PC-9 (cell line): Measurements from ENCODE around the gene FASTK. TPM values are rescaled to one million over a fixed set of nuclear protein-coding genes. Genes with fewer than 3 reads are reported as not detected.

Experiments used
- BruUV-seq: library from RNA; stranded (reverse); fragments of 400-500 nt; replicated peaks from 2 replicates; lab custom pipeline; 2021; lab: Mats Ljungman, UMichigan
- CTCF ChIA-PET: fragments of 300-600 bp; sonication (Branson Sonifier 250); formaldehyde crosslinking; loops from one replicate; lab custom pipeline; 2022; ENCODE audit warnings: antibody characterized with exemption; lab: Charles Lee
- POLR2A ChIA-PET: fragments of 300-600 bp; sonication (Branson Sonifier 250); formaldehyde crosslinking; loops from one replicate; lab custom pipeline; 2022; ENCODE audit warnings: antibody characterized with exemption; ENCODE audit not compliant: unreplicated experiment; lab: Charles Lee
- DNase-seq, 2 experiments: peaks; one replicate each; pipeline versions ENCODE4 v3.0.0 to v3.0.0-alpha.2; 2015 to 2022; ENCODE audit warnings: mixed read lengths in 1 of 2
- H2AFZ ChIP-seq: fragments of 200-600 bp; sonication (generic); 2 replicates; pipeline ENCODE4 v1.8.1; 2017; ENCODE audit warnings: antibody characterized with exemption
- H3F3A ChIP-seq: fragments of 200-600 bp; sonication (generic); 2 replicates; pipeline ENCODE4 v1.8.1; 2017; ENCODE audit warnings: antibody characterized with exemption, mild to moderate bottlenecking, low read depth; ENCODE audit not compliant: insufficient read depth
- H3K27ac ChIP-seq: fragments of 200-600 bp; sonication (generic); 2 replicates; pipeline ENCODE4 v1.6.1; 2016; ENCODE audit warnings: mixed run types
- H3K27me3 ChIP-seq: fragments of 200-600 bp; sonication (generic); 2 replicates; pipeline ENCODE4 v1.6.1; 2016; ENCODE audit warnings: low read depth, mixed run types; ENCODE audit not compliant: insufficient read depth
- H3K36me3 ChIP-seq: fragments of 200-600 bp; sonication (generic); 2 replicates; pipeline ENCODE4 v1.6.1; 2016; ENCODE audit warnings: low read depth, mixed run types
- H3K4me1 ChIP-seq: fragments of 200-600 bp; sonication (generic); replicated peaks from 2 replicates; pipeline ENCODE4 v1.6.1; 2016; ENCODE audit warnings: mixed run types; ENCODE audit not compliant: insufficient read depth
- H3K4me2 ChIP-seq: fragments of 200-600 bp; sonication (generic); 2 replicates; pipeline ENCODE4 v1.6.1; 2017; ENCODE audit warnings: mixed run types
- H3K4me3 ChIP-seq: fragments of 200-600 bp; sonication (generic); 2 replicates; pipeline ENCODE4 v1.6.1; 2016; ENCODE audit warnings: mixed run types
- H3K79me2 ChIP-seq: fragments of 200-600 bp; sonication (generic); 2 replicates; pipeline ENCODE4 v1.6.1; 2017; ENCODE audit warnings: low read depth, mixed run types
- H3K9me2 ChIP-seq: fragments of 200-600 bp; sonication (generic); 2 replicates; pipeline ENCODE4 v1.8.1; 2017; ENCODE audit warnings: mild to moderate bottlenecking; ENCODE audit not compliant: insufficient read depth
- H3K9me3 ChIP-seq: fragments of 200-600 bp; sonication (generic); 2 replicates; pipeline ENCODE4 v1.8.1; 2016; ENCODE audit warnings: low read depth; ENCODE audit not compliant: insufficient read depth
- H4K20me1 ChIP-seq: fragments of 200-600 bp; sonication (generic); 2 replicates; pipeline ENCODE4 v1.8.1; 2017; ENCODE audit not compliant: insufficient read depth
- CTCF ChIP-seq: fragments of 200-600 bp; sonication (generic); conservative IDR thresholded peaks from 2 replicates; pipeline ENCODE4 v1.6.1; 2017; ENCODE audit warnings: mixed run types, antibody characterized with exemption, mild to moderate bottlenecking, moderate library complexity
- EZH2 ChIP-seq: fragments of 200-600 bp; sonication (generic); IDR thresholded peaks from 2 replicates; pipeline ENCODE4 v1.8.0; 2017; ENCODE audit warnings: antibody characterized with exemption, low read depth
- intact Hi-C: fragments of 100-400 bp; cut with micrococcal nuclease; formaldehyde crosslinking; loops from one replicate; pipeline ENCODE4 v1.10.0; 2022; ENCODE audit not compliant: unreplicated experiment
- total RNA-seq: library from RNA; stranded (reverse); gene quantifications from 2 replicates; pipeline ENCODE4 v1.2.3, GENCODE V29; 2021

FASTK gene
- total RNA-seq, 1 experiment from 2014 or later = 104 TPM

GRCh38 chr7:151089893-151090730 is 9.5 kb upstream of the FASTK start:
- Histone ChIP-seq H2AFZ (no peak overlapping the region), H3F3A (peaks cover 18% of the 10 kb centered on the region; the same call in 1 of the 2 replicates), H3K27ac (no peak overlapping the region), H3K9me2 (no peaks in the 10 kb centered on the region), H3K27me3 (no peaks in the 10 kb centered on the region), H3K79me2 (peaks cover 83% of the 10 kb centered on the region), H4K20me1 (peaks cover 70% of the 10 kb centered on the region), H3K4me2 (no peak overlapping the region), H3K4me3 (no peak overlapping the region), H3K4me1 (peaks cover 23% of the 10 kb centered on the region), H3K9me3 (no peaks in the 10 kb centered on the region), H3K36me3 (no peaks in the 10 kb centered on the region)
- intact Hi-C loops = loop anchor here (10.0 kb wide), 1 partner anchor 115 kb away; the partner anchor contains the start of gene KCNH2
- TF ChIP-seq EZH2 (no peak), CTCF (no peak)
- CTCF ChIA-PET = interaction anchor here (0.7 kb wide), 1 partner anchor 349 kb away, joined by 8 read pairs; no protein-coding TSS in a partner anchor
- POLR2A ChIA-PET = no interaction called here
- DNase-seq = no peak
- no TSS peak for BruUV-seq

- Histone ChIP-seq H3K36me3 (no peaks in the 10 kb centered on the region), H3K27ac (no peak overlapping the region), H3K9me2 (no peaks in the 10 kb centered on the region), H3F3A (peaks cover 25% of the 10 kb centered on the region; the same call in 1 of the 2 replicates), H2AFZ (no peak overlapping the region), H3K79me2 (peaks cover 72% of the 10 kb centered on the region), H3K4me1 (peaks cover 28% of the 10 kb centered on the region), H3K9me3 (no peaks in the 10 kb centered on the region), H3K4me3 (peak overlapping the region; percentile 100; the same call in 1 of the 2 replicates), H3K4me2 (peak overlapping the region; percentile 98), H4K20me1 (peaks cover 59% of the 10 kb centered on the region), H3K27me3 (no peaks in the 10 kb centered on the region)
- ChIA-PET CTCF (no interaction called here), POLR2A (no interaction called here)
- BruUV-seq = no TSS peak
- TF ChIP-seq CTCF = no peak
- TF ChIP-seq EZH2 = no peak
- intact Hi-C loops = loop anchor here (10.0 kb wide), 1 partner anchor 114 kb away; the partner anchor contains the start of gene KCNH2
- no peak for DNase-seq
Measured at GRCh38 chr7:151088856-151089699, 8.5 kb upstream of the FASTK start.
